HG02840 (cell line): Measurements from ENCODE around the gene HP1BP3.

Experiments
- ATAC-seq: cut with Tn5 transposase; IDR thresholded peaks from one replicate; pipeline ENCODE4 v1.9.1; 2021; ENCODE audit warnings: mild to moderate bottlenecking, moderate library complexity, moderate number of reproducible peaks; ENCODE audit not compliant: unreplicated experiment, low FRiP score

Gene HP1BP3

DNA sequence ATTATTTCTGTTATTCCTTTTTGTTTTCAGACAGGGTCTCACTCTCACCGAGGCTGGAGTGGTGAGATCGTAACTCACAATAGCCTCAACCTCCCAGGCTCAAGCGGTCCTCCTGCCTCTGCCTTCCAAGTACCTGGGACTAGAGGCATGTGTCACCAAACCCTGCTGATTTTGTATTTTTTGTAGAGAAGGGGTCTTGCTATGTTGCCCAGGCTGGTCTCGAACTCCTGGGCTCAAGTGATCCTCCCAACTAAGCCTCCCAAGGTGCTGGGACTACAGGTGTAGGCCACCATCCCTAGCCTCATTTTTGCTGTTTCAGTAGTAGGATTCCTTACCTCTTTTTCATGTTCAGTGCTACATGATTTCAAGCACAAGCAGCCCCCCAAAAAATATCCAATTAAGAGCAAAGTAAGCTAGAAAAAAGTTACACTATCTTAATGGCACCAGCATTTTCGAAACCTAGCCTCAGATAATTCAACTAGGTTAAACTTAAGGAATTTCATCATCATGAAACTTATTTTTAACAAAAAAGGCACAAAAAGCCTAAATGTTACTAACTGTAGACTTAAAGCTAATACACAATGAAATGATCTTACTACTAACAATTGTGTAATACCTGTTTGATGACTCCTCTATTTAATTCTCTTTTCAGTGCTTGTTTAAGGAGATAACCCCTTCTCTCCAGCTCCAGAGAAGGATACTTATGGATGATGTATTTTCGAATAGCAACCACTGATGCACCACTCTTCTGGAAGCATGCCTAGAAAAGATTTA is 16.6 kb downstream of the HP1BP3 start:
- no peak for ATAC-seq

- ATAC-seq, result no peak
Measured at GRCh38 chr1:20767271-20767670, 19.8 kb downstream of the HP1BP3 start.

- no peak for ATAC-seq
Measured at GRCh38 chr1:20763417-20763816, 23.7 kb downstream of the HP1BP3 start.

DNA sequence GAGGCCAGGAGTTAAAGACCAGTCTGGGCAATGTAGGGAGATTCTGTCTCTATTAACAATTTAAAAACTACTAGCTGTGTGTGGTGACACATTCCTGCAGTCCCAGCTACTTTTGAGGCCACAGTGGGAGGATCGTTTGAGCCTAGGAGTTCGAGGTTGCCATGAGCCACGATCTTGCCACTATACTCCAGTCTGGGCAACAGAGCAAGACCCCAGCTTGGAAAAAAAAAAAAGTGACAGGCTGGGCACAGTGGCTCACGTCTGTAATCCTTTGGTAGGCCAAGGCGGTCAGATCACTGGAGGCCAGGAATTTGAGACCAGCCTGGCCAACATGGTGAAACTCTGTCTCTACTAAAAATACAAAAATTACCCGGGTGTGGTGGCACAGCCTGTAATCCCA is 26.8 kb downstream of the HP1BP3 start:
- ATAC-seq, result no peak

- ATAC-seq, result no peak
Measured at GRCh38 chr1:20753589-20753988, 33.5 kb downstream of the HP1BP3 start.

GRCh38 chr1:20751462-20751990 is 35.6 kb downstream of the HP1BP3 start:
- ATAC-seq, result no peak

GRCh38 chr1:20742671-20743070 is 44.4 kb downstream of the HP1BP3 start:
- no peak for ATAC-seq

- no peak for ATAC-seq
Measured at GRCh38 chr1:20740781-20741180, 46.3 kb downstream of the HP1BP3 start.

DNA sequence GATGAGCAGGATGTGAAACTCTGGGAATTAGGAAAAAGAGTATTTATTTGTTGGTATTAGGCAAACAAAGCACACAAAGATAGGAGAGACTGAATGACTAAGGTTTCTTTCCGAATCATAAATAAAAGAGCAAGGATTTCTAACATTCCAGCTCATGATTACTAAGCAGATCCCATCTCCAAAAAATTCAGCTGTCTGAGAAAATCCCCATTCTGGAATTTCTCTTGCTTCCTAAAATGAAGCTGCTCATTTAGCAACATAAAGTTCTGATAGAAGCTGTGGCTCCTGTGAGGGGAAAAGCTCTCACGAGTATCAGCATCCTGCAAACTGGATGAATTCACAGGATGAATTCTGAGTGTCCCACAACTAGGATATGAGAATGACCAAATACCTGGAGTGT is 47.9 kb downstream of the HP1BP3 start:
- no peak for ATAC-seq

DNA sequence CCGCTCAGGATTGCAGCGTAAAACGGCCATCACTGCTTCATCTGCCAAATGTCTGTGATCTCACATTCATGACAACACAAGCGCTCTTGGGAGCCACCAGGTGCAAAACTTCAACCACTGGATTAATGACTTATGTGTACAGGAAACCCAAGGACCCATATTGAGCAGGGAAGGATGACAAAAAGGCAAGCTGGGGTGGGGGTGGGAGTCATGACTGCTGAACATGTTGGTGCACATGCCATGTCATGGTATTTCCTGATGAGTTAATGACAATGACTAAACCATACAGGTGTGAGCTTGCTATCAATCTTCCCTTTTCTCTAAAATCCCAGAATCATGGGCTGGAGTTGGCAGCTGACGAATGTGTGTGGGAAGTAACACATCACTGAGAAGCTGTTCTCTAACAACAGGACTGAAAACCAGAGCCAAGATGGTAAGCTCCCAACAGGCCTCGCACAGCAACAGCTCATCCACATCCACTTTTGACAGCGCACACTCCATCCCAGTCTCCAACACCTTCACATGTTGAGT is 51.5 kb downstream of the HP1BP3 start:
- ATAC-seq, result no peak

- no peak for ATAC-seq
Measured at GRCh38 chr1:20733360-20733975, 53.6 kb downstream of the HP1BP3 start.

GRCh38 chr1:20732588-20733359 is 54.3 kb downstream of the HP1BP3 start, which contains the start of gene SH2D5:
Gene SH2D5 (minus strand): TSS chr1:20732703. CDS start chr1:20728044, 4,659 bp downstream.
- no peak for ATAC-seq

DNA sequence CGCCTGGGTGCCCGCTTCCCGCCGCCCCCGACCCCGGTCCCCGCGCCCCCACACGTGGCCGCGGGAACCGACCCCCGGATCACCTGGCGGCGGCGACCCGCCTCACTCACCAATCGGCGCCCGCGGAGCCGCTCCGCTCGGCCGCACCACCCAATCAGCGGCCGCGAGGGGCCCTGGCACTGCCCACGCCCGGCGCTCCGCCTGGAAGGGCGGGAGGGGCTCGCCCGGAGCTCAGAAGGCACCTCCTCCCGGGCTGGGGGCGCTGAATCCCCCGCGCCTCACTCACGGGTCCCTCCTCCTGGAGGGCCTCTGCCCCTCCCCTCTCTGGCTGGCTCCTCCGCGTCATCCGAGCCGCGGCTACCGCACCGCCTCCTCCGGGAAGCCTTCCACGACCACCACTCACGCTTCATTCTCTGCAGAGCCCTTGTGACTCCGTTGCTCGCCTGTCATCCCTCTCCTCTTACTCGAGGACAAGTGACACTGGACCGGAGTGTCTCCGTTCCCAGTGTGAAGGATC is 55.0 kb downstream of the HP1BP3 start:
- no peak for ATAC-seq

- ATAC-seq, result no peak
Measured at GRCh38 chr1:20731057-20731991, 55.8 kb downstream of the HP1BP3 start.

- ATAC-seq, result no peak
Measured at GRCh38 chr1:20730690-20731056, 56.4 kb downstream of the HP1BP3 start.

DNA sequence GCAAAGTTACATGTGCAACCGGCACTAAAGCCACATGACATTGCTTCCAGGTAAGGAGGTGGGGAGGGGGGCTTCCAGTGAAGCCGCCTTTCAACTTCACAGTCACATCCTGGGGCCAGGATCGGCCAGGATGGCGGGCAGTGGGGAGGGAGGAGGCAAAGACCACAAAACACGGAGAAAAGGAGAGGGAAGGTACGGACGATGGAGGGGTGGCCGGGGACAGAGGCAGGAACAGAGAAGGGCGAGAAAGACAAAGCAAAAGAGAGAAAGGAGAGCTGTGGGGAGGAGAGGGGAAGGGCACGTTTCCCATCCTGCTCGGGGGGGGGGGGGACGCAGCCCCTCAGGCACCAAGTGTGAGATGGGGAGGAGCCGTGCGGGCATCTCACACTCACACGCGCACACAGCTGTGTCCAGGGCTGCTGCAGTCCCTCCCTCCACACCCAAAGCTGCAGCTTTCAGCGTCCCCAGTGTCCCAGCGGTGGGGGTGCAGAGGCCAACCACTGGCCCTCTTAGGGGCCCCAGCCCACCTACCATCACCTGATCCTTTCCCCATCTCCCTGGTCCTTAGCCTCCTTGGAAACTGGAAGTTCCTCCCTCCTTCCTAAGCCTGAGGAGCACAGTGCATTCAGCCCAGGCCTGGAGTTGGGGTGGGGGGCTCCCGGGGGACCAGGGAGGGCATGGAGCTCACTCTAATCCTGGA is 57.0 kb downstream of the HP1BP3 start:
- ATAC-seq, result no peak

DNA sequence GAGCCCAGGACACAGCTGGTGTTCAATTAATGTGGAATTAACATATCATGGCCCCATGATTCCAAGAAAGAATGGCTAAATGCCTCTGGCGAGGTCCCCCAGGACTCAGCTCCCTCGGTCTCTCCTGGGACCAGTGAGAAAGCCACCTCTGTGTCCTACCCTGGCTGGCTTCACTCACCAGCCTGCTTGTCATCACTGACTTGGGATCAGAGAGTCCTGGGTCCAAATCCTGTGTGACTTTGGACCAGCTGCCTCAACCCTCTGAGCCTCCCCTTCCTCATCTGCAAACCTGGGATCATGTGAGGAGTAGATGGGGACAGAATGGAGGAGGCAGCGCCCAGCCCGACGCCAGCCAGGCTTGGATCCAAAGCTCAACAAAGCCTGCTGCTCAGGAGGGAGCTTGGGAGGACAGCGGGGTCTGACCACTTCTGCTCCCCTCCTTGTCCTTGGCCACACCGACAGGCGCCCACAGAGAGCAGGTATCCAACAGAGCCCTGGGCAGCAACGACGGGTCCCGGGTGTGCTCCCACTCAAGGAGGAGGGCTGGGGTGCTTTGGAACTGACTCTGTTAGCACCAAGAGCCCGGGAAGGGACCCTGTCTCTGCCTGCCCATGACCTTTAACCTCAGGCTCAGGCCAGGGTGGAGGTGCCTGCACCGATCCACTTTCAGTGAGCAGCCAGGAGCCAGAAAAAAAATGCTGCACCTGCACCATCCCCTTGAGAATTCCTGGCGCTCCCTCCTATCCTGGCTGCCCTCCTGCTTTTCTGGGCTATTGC is 57.8 kb downstream of the HP1BP3 start:
- ATAC-seq, result no peak
